AG10803 (cell line): ENCODE data around the gene CYB561D1.
A peak's percentile ranks its signal among the peaks of the same experiment; 100 is the strongest.

Experiments used
- DNase-seq: peaks from one replicate; pipeline ENCODE4 v3.0.0; 2010; ENCODE audit warnings: low read depth
- H3K4me3 ChIP-seq: 2 replicates; pipeline ENCODE4 v1.5.1; 2011; ENCODE audit warnings: mild to moderate bottlenecking, low read length, control low read depth
- CTCF ChIP-seq: conservative IDR thresholded peaks from 2 replicates; pipeline ENCODE4 v1.5.1; 2011; ENCODE audit warnings: mild to moderate bottlenecking, low read length, control low read depth, inconsistent platforms

CYB561D1 gene

DNA sequence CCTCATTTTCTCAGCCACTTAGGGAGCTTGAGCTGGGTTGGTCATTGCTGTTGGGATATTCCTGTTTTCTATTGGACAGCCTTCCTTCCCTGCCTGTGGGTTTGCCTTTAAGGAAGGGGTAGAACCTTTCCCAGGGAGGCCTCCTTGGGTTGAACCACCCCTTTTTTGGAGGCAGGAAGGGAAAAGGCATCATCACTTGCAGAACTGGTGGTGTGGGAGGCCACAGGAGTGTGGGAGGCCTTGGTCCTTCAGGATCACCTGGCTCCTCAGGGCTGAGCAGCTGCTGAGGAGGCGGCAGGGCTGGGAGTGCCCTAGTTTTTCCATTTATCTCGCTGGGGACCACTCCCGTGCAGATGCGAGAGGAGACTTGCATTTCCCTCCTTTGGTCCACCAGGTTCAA lies 667 bp upstream of the CYB561D1 start:
- TF ChIP-seq CTCF, result no peak
- H3K4me3 ChIP-seq, result no peak overlapping the region; the same call in 1 of the 2 replicates
- no peak for DNase-seq

DNA sequence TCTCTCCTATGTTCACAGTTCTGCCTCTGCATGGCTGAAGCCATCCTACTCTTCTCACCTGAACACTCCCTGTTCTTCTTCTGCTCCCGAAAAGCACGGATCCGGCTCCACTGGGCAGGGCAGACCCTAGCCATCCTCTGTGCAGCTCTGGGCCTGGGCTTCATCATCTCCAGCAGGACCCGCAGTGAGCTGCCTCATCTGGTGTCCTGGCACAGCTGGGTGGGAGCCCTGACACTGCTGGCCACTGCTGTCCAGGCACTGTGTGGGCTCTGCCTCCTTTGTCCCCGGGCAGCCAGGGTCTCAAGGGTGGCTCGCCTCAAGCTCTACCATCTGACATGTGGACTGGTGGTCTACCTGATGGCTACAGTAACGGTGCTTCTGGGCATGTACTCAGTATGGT lies 1.8 kb downstream of the CYB561D1 start:
- no peak for TF ChIP-seq CTCF
- H3K4me3 ChIP-seq, result no peak overlapping the region
- no peak for DNase-seq

- TF ChIP-seq CTCF, result no peak
- no peak overlapping the region for H3K4me3 ChIP-seq
- no peak for DNase-seq
Observed at GRCh38 chr1:109497449-109498160, 3.7 kb downstream of the CYB561D1 start.

DNA sequence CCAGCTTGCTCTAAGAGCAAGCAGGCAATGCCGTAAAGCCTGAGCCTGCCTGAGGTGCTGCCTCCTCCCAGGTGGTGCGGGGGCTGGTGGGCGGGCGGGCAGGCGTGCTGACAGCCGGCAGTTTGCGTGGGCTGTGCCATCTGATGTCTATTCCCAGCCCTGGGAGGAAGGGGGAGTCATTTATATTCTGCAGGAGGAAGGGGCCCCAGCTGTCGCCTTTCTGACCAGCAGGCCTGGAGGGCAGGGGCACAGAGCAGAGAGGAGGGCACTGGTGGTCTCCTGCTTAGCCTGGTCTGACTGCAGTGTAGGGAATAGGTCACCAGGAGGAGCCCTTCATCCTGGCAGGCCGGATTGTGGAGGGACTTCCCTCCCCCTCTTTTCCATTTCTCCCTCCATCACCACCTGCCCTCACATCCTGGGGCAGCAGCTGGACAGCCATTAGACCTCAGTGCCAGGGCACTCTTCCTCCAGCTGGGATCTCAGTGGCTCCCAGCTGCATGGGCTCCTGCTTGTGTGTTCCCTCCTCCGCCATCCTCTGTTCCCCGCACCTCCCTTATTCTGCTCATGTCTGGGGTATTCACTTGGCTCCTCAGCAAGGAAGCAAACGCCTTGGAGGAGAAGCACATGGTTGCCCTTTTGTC lies 4.4 kb downstream of the CYB561D1 start:
- no peak for DNase-seq
- peak; percentile 67 for TF ChIP-seq CTCF
- no peak overlapping the region for H3K4me3 ChIP-seq

- H3K4me3 ChIP-seq, result no peak overlapping the region
- no peak for DNase-seq
- TF ChIP-seq CTCF, result no peak
Observed at GRCh38 chr1:109499081-109499480, 5.2 kb downstream of the CYB561D1 start.

DNA sequence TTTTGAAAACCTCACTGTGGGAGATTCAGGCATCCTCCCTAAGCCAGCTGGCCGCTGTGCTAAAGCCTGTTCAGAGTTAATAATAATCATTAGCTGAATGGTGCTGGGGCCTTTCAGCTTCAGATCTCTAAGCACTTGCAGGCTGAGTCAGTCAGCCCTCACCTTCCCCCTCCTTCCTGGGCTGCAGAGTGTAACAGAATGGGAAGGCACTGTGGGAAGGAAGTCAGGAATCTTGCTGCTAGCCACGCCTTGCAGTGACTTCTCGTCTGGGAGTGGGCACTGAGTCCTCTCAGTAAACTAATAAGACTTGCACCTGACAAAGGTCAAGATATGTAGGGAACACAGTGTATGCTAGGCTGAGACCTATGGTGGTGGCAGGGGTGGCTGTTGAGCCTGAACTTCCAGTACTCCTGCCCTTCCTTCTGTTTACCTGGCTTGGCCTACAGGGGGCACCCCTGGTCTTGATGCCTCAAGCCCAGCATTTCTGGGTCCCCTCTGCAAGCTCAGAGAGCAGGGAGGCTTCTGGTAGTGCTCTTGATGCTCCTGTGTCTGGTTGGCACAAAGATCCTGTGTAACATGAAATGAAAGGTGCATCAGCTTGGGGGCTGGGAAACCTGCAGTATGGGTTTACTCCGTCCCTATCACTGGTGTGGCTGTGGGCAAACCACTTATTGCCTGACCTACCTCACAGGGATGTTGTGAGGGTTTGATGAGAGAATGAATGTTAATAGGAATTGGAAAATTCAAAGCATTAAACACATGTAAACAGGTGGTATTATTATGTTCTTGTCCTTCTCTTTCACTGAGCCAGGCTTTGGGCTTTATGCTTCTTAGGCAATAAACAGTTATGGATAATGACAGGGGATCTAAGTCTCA lies 6.0 kb downstream of the CYB561D1 start:
- DNase-seq, result peak; percentile 65
- H3K4me3 ChIP-seq, result no peak overlapping the region
- TF ChIP-seq CTCF, result peak; percentile 52
